Spleen (tissue), 11 donors: ENCODE results near the gene SLC25A44. TPM values are rescaled to one million over a fixed set of nuclear protein-coding genes. Genes with fewer than 3 reads are reported as not detected.

Experiments
- DNase-seq: peaks from one replicate; pipeline ENCODE4 v3.0.0-alpha.2; 2020
- H3K27ac ChIP-seq, 8 donors: fragments of 200-600 bp; sonication (generic) in 7 of 8; 1 replicate in 4 of 8; 2 replicates in 4 of 8; pipeline versions ENCODE4 v1.5.0 to v1.8.0; 2016 to 2021; ENCODE audit warnings: inconsistent platforms in 4 of 8, mild to moderate bottlenecking in 4 of 8, moderate library complexity in 1 of 8
- H3K27me3 ChIP-seq, 7 donors: fragments of 200-600 bp; sonication (generic) in 6 of 7; replicated peaks in 1 of 7; 1 replicate in 4 of 7; 2 replicates in 3 of 7; pipeline versions ENCODE4 v1.5.0 to v1.8.0; 2016 to 2021; ENCODE audit warnings: inconsistent platforms in 3 of 7, mild to moderate bottlenecking in 1 of 7
- H3K36me3 ChIP-seq, 6 donors: fragments of 200-600 bp; sonication (generic) in 5 of 6; 1 replicate in 4 of 6; 2 replicates in 2 of 6; pipeline versions ENCODE4 v1.5.0 to v1.8.0; 2016 to 2021; ENCODE audit warnings: inconsistent platforms in 2 of 6
- H3K4me1 ChIP-seq, 6 donors: fragments of 200-600 bp; sonication (generic) in 5 of 6; 1 replicate in 3 of 6; 2 replicates in 3 of 6; pipeline versions ENCODE4 v1.5.0 to v1.8.0; 2016 to 2021; ENCODE audit warnings: inconsistent platforms in 3 of 6
- H3K4me3 ChIP-seq, 8 donors: fragments of 200-600 bp; sonication (generic) in 7 of 8; 1 replicate in 4 of 8; 2 replicates in 4 of 8; pipeline versions ENCODE4 v1.5.0 to v1.8.0; 2016 to 2021; ENCODE audit warnings: inconsistent platforms in 4 of 8, mild to moderate bottlenecking in 4 of 8, moderate library complexity in 2 of 8
- H3K9me3 ChIP-seq, 8 donors: fragments of 200-600 bp; sonication (generic) in 7 of 8; 1 replicate in 4 of 8; 2 replicates in 4 of 8; pipeline versions ENCODE4 v1.5.0 to v1.8.0; 2016 to 2021; ENCODE audit warnings: inconsistent platforms in 4 of 8
- POLR2A ChIP-seq, 3 donors: fragments of 450-650 bp; IDR thresholded peaks; one replicate each; pipeline ENCODE4 v1.5.1; 2017; ENCODE audit warnings: antibody characterized with exemption in 3 of 3, mild to moderate bottlenecking in 1 of 3
- POLR2AphosphoS5 ChIP-seq, 3 donors: sonication (generic); formaldehyde crosslinking; IDR thresholded peaks; one replicate each; pipeline ENCODE4 v1.5.1; 2017; ENCODE audit warnings: antibody characterized with exemption in 3 of 3
- WGBS, 5 donors: extraction: QIAGEN DNeasy Blood & Tissue Kit in 3 of 5; methylation state at CpG; one replicate each; pipeline versions ENCODE4 v1.1.5 to v1.1.7; 2013 to 2018; 5-methylcytosine and 5-hydroxymethylcytosine counted together
- intact Hi-C: fragments of 100-400 bp; cut with DNase I; formaldehyde crosslinking; loops from one replicate; pipeline ENCODE4 v1.15.0; 2023; ENCODE audit warnings: low total_unique reads
- polyA plus RNA-seq, 3 donors: library from polyadenylated mRNA; stranded (reverse); fragments of 200-250 nt; gene quantifications; one replicate each; pipeline ENCODE4 v1.2.1, GENCODE V29; 2013
- small RNA-seq, 4 donors: library from RNA; depleted of rRNA; stranded (forward); fragments of <200 nt; gene quantifications; one replicate each; pipeline ENCODE3, GENCODE V24; 2016
- total RNA-seq, 7 donors: library from RNA; depleted of rRNA in 3 of 7; stranded (reverse); fragments of >200 nt in 3 of 7; fragmentation: NEBNext Ultra II Directional in 4 of 7; extraction: Animal tissue kit (Norgen Biotek cat#: 25700) in 4 of 7; gene quantifications; one replicate each; pipeline versions ENCODE4 v1.1.0 to v1.2.1, GENCODE V29; 2016 to 2021
- TF ChIP-seq, protein P1 (sequence below), 11 experiments: fragments of 200-600 bp in 7 of 11; fragments of 450-650 bp in 4 of 11; sonication (generic) in 4 of 11; IDR thresholded peaks in 8 of 11; conservative IDR thresholded peaks in 3 of 11; 1 replicate in 7 of 11; 2 replicates in 4 of 11; pipeline versions ENCODE4 v1.4.0 to v1.8.0; 2016 to 2021; ENCODE audit warnings: antibody characterized with exemption in 11 of 11, inconsistent platforms in 4 of 11, mild to moderate bottlenecking in 1 of 11
- donor health status: healthy with polysubstance abuse.
- donor health status: DM: no; HTN: no; CAD: no; lungs with moderate emphysema.
- donor health status: DM: no; HTN: no; CAD: no.
- donor health status: Bipolar disorder and iron deficiency.
- donor health status: healthy.
- donor health status: DM: no; HTN: no; CAD: no.
- donor health status: DM: yes; HTN: yes; CAD: no.

SLC25A44 gene
- total and polyA plus RNA-seq, 10 donors, result 4.8 to 32.7 (median 24.8) TPM

- intact Hi-C loops, result no loop called here
- Histone ChIP-seq H3K4me3 (no peak overlapping the region), H3K36me3 (peaks cover 7 to 100% (median 94%) of the 10 kb centered on the region in 6 donors), H3K27me3 (no peaks in the 10 kb centered on the region), H3K4me1 (peaks cover 0 to 27% (median 2%) of the 10 kb centered on the region in 6 donors), H3K9me3 (no peaks in the 10 kb centered on the region), H3K27ac (peak overlapping the region in 4 of 8 donors; percentile 54 to 63 (median 61))
- 75 to 85% (median 80%) methylated on average over 3 of the region's 3 CpGs for WGBS, 5 donors
- DNase-seq, result no peak
- TF ChIP-seq POLR2AphosphoS5 (IDR thresholded peaks at IDR 0.05) (no peak), POLR2A (IDR thresholded peaks at IDR 0.05) (no peak)
These were observed 65.9 kb downstream of the SLC25A44 start for GRCh38 chr1:156259805-156260204.

DNA sequence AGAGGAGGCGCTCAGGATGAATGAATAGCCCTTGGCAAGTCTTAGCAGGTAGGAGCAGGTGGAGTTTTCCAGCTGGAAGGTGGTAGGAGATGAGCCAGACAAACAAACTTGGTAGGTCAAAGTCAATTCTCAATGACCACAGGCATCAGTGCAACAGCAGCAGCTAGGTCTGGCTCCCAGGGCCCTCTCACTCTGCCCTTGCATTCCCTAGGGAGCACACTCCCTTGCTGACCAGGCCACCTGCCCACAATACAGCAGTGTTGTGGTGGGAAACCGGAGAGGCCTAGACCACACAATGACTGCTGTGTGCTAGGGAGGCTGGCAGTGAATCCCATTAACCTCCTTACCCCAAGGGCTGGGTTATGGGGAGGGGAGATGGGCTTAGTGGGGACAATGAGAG lies 67.0 kb downstream of the SLC25A44 start:
- TF ChIP-seq, protein P1, sequence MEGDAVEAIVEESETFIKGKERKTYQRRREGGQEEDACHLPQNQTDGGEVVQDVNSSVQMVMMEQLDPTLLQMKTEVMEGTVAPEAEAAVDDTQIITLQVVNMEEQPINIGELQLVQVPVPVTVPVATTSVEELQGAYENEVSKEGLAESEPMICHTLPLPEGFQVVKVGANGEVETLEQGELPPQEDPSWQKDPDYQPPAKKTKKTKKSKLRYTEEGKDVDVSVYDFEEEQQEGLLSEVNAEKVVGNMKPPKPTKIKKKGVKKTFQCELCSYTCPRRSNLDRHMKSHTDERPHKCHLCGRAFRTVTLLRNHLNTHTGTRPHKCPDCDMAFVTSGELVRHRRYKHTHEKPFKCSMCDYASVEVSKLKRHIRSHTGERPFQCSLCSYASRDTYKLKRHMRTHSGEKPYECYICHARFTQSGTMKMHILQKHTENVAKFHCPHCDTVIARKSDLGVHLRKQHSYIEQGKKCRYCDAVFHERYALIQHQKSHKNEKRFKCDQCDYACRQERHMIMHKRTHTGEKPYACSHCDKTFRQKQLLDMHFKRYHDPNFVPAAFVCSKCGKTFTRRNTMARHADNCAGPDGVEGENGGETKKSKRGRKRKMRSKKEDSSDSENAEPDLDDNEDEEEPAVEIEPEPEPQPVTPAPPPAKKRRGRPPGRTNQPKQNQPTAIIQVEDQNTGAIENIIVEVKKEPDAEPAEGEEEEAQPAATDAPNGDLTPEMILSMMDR (IDR thresholded peaks at IDR 0.05 in 8 of 11, conservative IDR thresholded peaks at IDR 0.05 in 3 of 11), result no peak
- TF ChIP-seq POLR2A (IDR thresholded peaks at IDR 0.05) (no peak), POLR2AphosphoS5 (IDR thresholded peaks at IDR 0.05) (no peak)
- DNase-seq, result no peak
- H3K4me1 ChIP-seq, result peaks cover 0 to 27% (median 2%) of the 10 kb centered on the region in 6 donors
- H3K27me3 ChIP-seq, result no peaks in the 10 kb centered on the region
- no peaks in the 10 kb centered on the region for H3K9me3 ChIP-seq
- H3K36me3 ChIP-seq, result peaks cover 7 to 100% (median 94%) of the 10 kb centered on the region in 6 donors
- H3K4me3 ChIP-seq, result no peak overlapping the region
- 77 to 93% (median 88%) methylated on average over 1 to 2 of the region's 2 CpGs for WGBS, 5 donors
- H3K27ac ChIP-seq, result peak overlapping the region in 4 of 8 donors; percentile 54 to 63 (median 61)
- intact Hi-C loops, result no loop called here

Small RNA genes within 50 kb of the gene (small RNA-seq; reads per million reads assigned to genes)
- gene RF00568, result 0 reads per million in 4 donors

Other genes starting within 250 kb of the SLC25A44 start
- 100 to 1,000 TPM; 129 to 228 (median 192) TPM for gene ARHGEF2, start 215.6 kb upstream of the SLC25A44 start, total RNA-seq
- 10 to 100 TPM; 45.1 to 83.0 (median 63.4) TPM for gene ARHGEF2, start 215.6 kb upstream of the SLC25A44 start, polyA plus RNA-seq
- 100 to 1,000 TPM; 152 to 254 (median 183) TPM for gene SSR2, start 173.2 kb upstream of the SLC25A44 start, total RNA-seq
- gene SSR2, start 173.2 kb upstream of the SLC25A44 start, polyA plus RNA-seq, result 100 to 1,000 TPM; 198 to 291 (median 224) TPM
- 10 to 100 TPM; 15.7 to 26.4 (median 21.2) TPM for gene UBQLN4, start 140.3 kb upstream of the SLC25A44 start, total RNA-seq
- gene UBQLN4, start 140.3 kb upstream of the SLC25A44 start, polyA plus RNA-seq, result 10 to 100 TPM; 11.2 to 18.0 (median 12.2) TPM
- 10 to 100 TPM; 29.5 to 53.3 (median 42.3) TPM for gene LAMTOR2, start 139.3 kb upstream of the SLC25A44 start, total RNA-seq
- 100 to 1,000 TPM in 2 of 3 donors, 10 to 100 TPM in 1; 80.0 to 121 (median 107) TPM for gene LAMTOR2, start 139.3 kb upstream of the SLC25A44 start, polyA plus RNA-seq
- under 1 TPM in 2 of 7 donors, not detected in 5; 0.50 to 0.70 TPM for gene RAB25, start 132.9 kb upstream of the SLC25A44 start, total RNA-seq
- under 1 TPM; 0.28 to 0.61 (median 0.45) TPM for gene RAB25, start 132.9 kb upstream of the SLC25A44 start, polyA plus RNA-seq
- gene MEX3A, start 111.6 kb upstream of the SLC25A44 start, total RNA-seq, result under 1 TPM; 0.26 to 0.76 (median 0.38) TPM
- gene MEX3A, start 111.6 kb upstream of the SLC25A44 start, polyA plus RNA-seq, result under 1 TPM; 0.11 to 0.17 (median 0.16) TPM
- 100 to 1,000 TPM in 6 of 7 donors, 10 to 100 TPM in 1; 95.1 to 279 (median 124) TPM for gene LMNA, start 79.4 kb upstream of the SLC25A44 start, total RNA-seq
- gene LMNA, start 79.4 kb upstream of the SLC25A44 start, polyA plus RNA-seq, result 10 to 100 TPM; 33.9 to 61.1 (median 39.4) TPM
- gene SEMA4A, start 40.5 kb upstream of the SLC25A44 start, total RNA-seq, result 10 to 100 TPM; 21.1 to 65.9 (median 37.7) TPM
- 1 to 10 TPM; 7.1 to 9.3 (median 9.1) TPM for gene SEMA4A, start 40.5 kb upstream of the SLC25A44 start, polyA plus RNA-seq
- 10 to 100 TPM; 43.8 to 74.0 (median 59.5) TPM for gene PMF1, start 18.9 kb downstream of the SLC25A44 start, total RNA-seq
- gene PMF1, start 18.9 kb downstream of the SLC25A44 start, polyA plus RNA-seq, result 10 to 100 TPM; 66.3 to 97.6 (median 79.3) TPM
- gene BGLAP, start 48.1 kb downstream of the SLC25A44 start, total RNA-seq, result 1 to 10 TPM; 1.8 to 6.0 (median 2.5) TPM
- gene BGLAP, start 48.1 kb downstream of the SLC25A44 start, polyA plus RNA-seq, result 1 to 10 TPM; 1.7 to 2.4 (median 2.4) TPM
- gene PAQR6, start 54.0 kb downstream of the SLC25A44 start, total RNA-seq, result 1 to 10 TPM in 6 of 7 donors, under 1 TPM in 1; 0.94 to 4.0 (median 1.8) TPM
- 1 to 10 TPM in 2 of 3 donors, under 1 TPM in 1; 0.80 to 2.3 (median 2.2) TPM for gene PAQR6, start 54.0 kb downstream of the SLC25A44 start, polyA plus RNA-seq
- 10 to 100 TPM; 48.9 to 80.5 (median 70.8) TPM for gene SMG5, start 88.7 kb downstream of the SLC25A44 start, total RNA-seq
- 10 to 100 TPM; 14.9 to 33.6 (median 17.7) TPM for gene SMG5, start 88.7 kb downstream of the SLC25A44 start, polyA plus RNA-seq
- 1 to 10 TPM; 2.6 to 6.8 (median 4.6) TPM for gene TMEM79, start 90.2 kb downstream of the SLC25A44 start, total RNA-seq
- 1 to 10 TPM; 3.4 to 5.3 (median 3.8) TPM for gene TMEM79, start 90.2 kb downstream of the SLC25A44 start, polyA plus RNA-seq
- gene GLMP, start 101.6 kb downstream of the SLC25A44 start, total RNA-seq, result 10 to 100 TPM; 25.5 to 54.4 (median 44.2) TPM
- gene GLMP, start 101.6 kb downstream of the SLC25A44 start, polyA plus RNA-seq, result 10 to 100 TPM; 26.3 to 31.9 (median 30.6) TPM
- not detected for gene VHLL, start 105.2 kb downstream of the SLC25A44 start, total RNA-seq
- not detected for gene VHLL, start 105.2 kb downstream of the SLC25A44 start, polyA plus RNA-seq
- gene CCT3, start 144.2 kb downstream of the SLC25A44 start, total RNA-seq, result 100 to 1,000 TPM in 5 of 7 donors, 10 to 100 TPM in 2; 83.9 to 129 (median 104) TPM
- gene CCT3, start 144.2 kb downstream of the SLC25A44 start, polyA plus RNA-seq, result 100 to 1,000 TPM in 2 of 3 donors, 10 to 100 TPM in 1; 73.7 to 113 (median 106) TPM
- not detected for gene TSACC, start 144.4 kb downstream of the SLC25A44 start, total RNA-seq
- 1 to 10 TPM in 2 of 3 donors, under 1 TPM in 1; 0.41 to 1.4 (median 1.3) TPM for gene TSACC, start 144.4 kb downstream of the SLC25A44 start, polyA plus RNA-seq
- 1 to 10 TPM in 1 of 7 donors, under 1 TPM in 1, not detected in 5; 0.67 to 1.4 TPM for gene RHBG, start 175.1 kb downstream of the SLC25A44 start, total RNA-seq
- gene RHBG, start 175.1 kb downstream of the SLC25A44 start, polyA plus RNA-seq, result under 1 TPM; 0.05 to 0.38 (median 0.13) TPM